ENCODE results near the gene CAMK2A. TPM values are rescaled to one million over a fixed set of nuclear protein-coding genes. Genes with fewer than 3 reads are reported as not detected.

CAMK2A gene
- total RNA-seq, 4 donors from 2014 or later: 32.0 to 78.1 (median 48.6) TPM

- ATAC-seq: no peak
- TF ChIP-seq POLR2A (IDR thresholded peaks at IDR 0.05): no peak
- TF ChIP-seq, protein P1, sequence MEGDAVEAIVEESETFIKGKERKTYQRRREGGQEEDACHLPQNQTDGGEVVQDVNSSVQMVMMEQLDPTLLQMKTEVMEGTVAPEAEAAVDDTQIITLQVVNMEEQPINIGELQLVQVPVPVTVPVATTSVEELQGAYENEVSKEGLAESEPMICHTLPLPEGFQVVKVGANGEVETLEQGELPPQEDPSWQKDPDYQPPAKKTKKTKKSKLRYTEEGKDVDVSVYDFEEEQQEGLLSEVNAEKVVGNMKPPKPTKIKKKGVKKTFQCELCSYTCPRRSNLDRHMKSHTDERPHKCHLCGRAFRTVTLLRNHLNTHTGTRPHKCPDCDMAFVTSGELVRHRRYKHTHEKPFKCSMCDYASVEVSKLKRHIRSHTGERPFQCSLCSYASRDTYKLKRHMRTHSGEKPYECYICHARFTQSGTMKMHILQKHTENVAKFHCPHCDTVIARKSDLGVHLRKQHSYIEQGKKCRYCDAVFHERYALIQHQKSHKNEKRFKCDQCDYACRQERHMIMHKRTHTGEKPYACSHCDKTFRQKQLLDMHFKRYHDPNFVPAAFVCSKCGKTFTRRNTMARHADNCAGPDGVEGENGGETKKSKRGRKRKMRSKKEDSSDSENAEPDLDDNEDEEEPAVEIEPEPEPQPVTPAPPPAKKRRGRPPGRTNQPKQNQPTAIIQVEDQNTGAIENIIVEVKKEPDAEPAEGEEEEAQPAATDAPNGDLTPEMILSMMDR (IDR thresholded peaks at IDR 0.05 in 4 of 5, conservative IDR thresholded peaks at IDR 0.05 in 1 of 5): no peak
- no peak for DNase-seq
- Histone ChIP-seq H3K27ac (no peak overlapping the region), H3K36me3 (no peaks in the 10 kb centered on the region), H3K4me3 (no peak overlapping the region), H3K9me3 (no peaks in the 10 kb centered on the region), H3K4me1 (no peaks in the 10 kb centered on the region), H3K27me3 (no peaks in the 10 kb centered on the region)
- intact Hi-C loops (cut with DNase I; ENCODE audit: low total_unique reads): loop anchor here (1.0 to 10.0 kb wide), 2 partner anchors 9 to 157 kb away; no protein-coding TSS in a partner anchor
- in situ Hi-C loops (cut with MboI; ENCODE audit: low sequenced_read_pairs in 4 of 4): no loop called here
Measured at GRCh38 chr5:150278046-150278730, 11.4 kb downstream of the CAMK2A start.

GRCh38 chr5:150277043-150277442 lies 12.5 kb downstream of the CAMK2A start:
- H3K9me3 ChIP-seq: no peaks in the 10 kb centered on the region
- no peaks in the 10 kb centered on the region for H3K27me3 ChIP-seq
- TF ChIP-seq, protein P1 (IDR thresholded peaks at IDR 0.05 in 4 of 5, conservative IDR thresholded peaks at IDR 0.05 in 1 of 5): no peak
- TF ChIP-seq POLR2A (IDR thresholded peaks at IDR 0.05): no peak
- intact Hi-C loops (cut with DNase I; ENCODE audit: low total_unique reads) (loop anchor here (10.0 kb wide), 1 partner anchor 158 kb away; no protein-coding TSS in a partner anchor), in situ Hi-C loops (cut with MboI; ENCODE audit: low sequenced_read_pairs in 4 of 4) (no loop called here)
- no peak for DNase-seq
- no peak for ATAC-seq
- H3K4me3 ChIP-seq: no peak overlapping the region
- H3K4me1 ChIP-seq: no peaks in the 10 kb centered on the region
- no peak overlapping the region for H3K27ac ChIP-seq
- no peaks in the 10 kb centered on the region for H3K36me3 ChIP-seq

DNA sequence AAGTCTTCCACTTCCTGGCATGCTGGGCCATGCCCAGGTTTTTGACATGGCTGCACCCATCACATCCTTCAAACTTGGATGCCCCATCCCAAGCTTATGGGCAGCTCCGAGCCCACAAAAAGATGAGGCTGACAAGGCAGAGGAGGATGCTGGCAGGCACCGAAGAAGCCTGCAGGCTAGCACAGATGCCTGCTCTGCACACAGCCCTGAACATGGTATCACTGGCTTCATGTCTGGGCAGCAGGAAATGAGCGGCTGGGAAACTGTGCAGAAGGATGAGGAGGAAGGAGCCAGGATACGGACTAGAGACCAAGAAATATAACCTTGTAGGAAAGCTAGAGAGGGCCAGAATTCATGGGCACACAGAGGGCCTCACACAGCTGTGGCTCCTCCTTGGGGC lies 14.8 kb downstream of the CAMK2A start:
- ATAC-seq (no peak), DNase-seq (no peak)
- in situ Hi-C loops (cut with MboI; ENCODE audit: low sequenced_read_pairs in 4 of 4) (no loop called here), intact Hi-C loops (cut with DNase I; ENCODE audit: low total_unique reads) (loop anchor here (10.0 kb wide), 1 partner anchor 160 kb away; no protein-coding TSS in a partner anchor)
- no peak overlapping the region for H3K4me3 ChIP-seq
- TF ChIP-seq, protein P1 (IDR thresholded peaks at IDR 0.05 in 4 of 5, conservative IDR thresholded peaks at IDR 0.05 in 1 of 5): no peak
- TF ChIP-seq POLR2A (IDR thresholded peaks at IDR 0.05): no peak
- peaks cover 12 to 13% of the 10 kb centered on the region in 2 donors for H3K4me1 ChIP-seq
- H3K27me3 ChIP-seq: no peaks in the 10 kb centered on the region
- H3K27ac ChIP-seq: no peak overlapping the region
- H3K9me3 ChIP-seq: no peaks in the 10 kb centered on the region
- no peaks in the 10 kb centered on the region for H3K36me3 ChIP-seq

- H3K4me1 ChIP-seq: peaks cover 13 to 15% of the 10 kb centered on the region in 2 donors
- no peaks in the 10 kb centered on the region for H3K36me3 ChIP-seq
- no peaks in the 10 kb centered on the region for H3K27me3 ChIP-seq
- no peak overlapping the region for H3K4me3 ChIP-seq
- no peak for ATAC-seq
- TF ChIP-seq, protein P1 (IDR thresholded peaks at IDR 0.05 in 4 of 5, conservative IDR thresholded peaks at IDR 0.05 in 1 of 5): peak in 1 of 5 experiments; percentile 18
- no peak for TF ChIP-seq POLR2A (IDR thresholded peaks at IDR 0.05)
- H3K27ac ChIP-seq: no peak overlapping the region
- no peak for DNase-seq
- H3K9me3 ChIP-seq: no peaks in the 10 kb centered on the region
- intact Hi-C loops (cut with DNase I; ENCODE audit: low total_unique reads) (loop anchor here (2.0 to 10.0 kb wide), 2 partner anchors 78 to 162 kb away; no protein-coding TSS in a partner anchor), in situ Hi-C loops (cut with MboI; ENCODE audit: low sequenced_read_pairs in 4 of 4) (no loop called here)
Measured at GRCh38 chr5:150272531-150272930, 17.0 kb downstream of the CAMK2A start.

Measured in gastrocnemius medialis (tissue), 4 donors.